OCI-LY7 (cell line): Measurements from ENCODE around the gene UBXN2A. TPM values are rescaled to one million over a fixed set of nuclear protein-coding genes. Genes with fewer than 3 reads are reported as not detected.

Experiments used
- BruUV-seq: library from RNA; stranded (reverse); fragments of 400-500 nt; replicated peaks from 2 replicates; lab custom pipeline; 2021; lab: Mats Ljungman, UMichigan
- CTCF ChIA-PET: fragments of 300-600 bp; sonication (Branson Sonifier 250); formaldehyde crosslinking; loops from one replicate; lab custom pipeline; 2022; ENCODE audit warnings: antibody characterized with exemption; ENCODE audit not compliant: unreplicated experiment; lab: Charles Lee
- POLR2A ChIA-PET: fragments of 300-600 bp; sonication (Branson Sonifier 250); formaldehyde crosslinking; loops from one replicate; lab custom pipeline; 2022; ENCODE audit warnings: antibody characterized with exemption; lab: Charles Lee
- DNase-seq: peaks from one replicate; pipeline ENCODE4 v3.0.0-alpha.2; 2015; ENCODE audit warnings: low spot score
- H2AFZ ChIP-seq: fragments of 200-600 bp; sonication (generic), shearing (Covaris generic); 2 replicates; pipeline ENCODE4 v1.6.1; 2014; ENCODE audit warnings: mild to moderate bottlenecking, antibody characterized with exemption, low read length, moderate library complexity
- H3K27ac ChIP-seq: fragments of 200-600 bp; sonication (generic); 2 replicates; pipeline ENCODE4 v1.5.1; 2014; ENCODE audit warnings: mixed run types, low read depth, mild to moderate bottlenecking, moderate library complexity, low read length, inconsistent platforms; ENCODE audit not compliant: poor library complexity, severe bottlenecking
- H3K36me3 ChIP-seq: fragments of 200-600 bp; sonication (generic); 2 replicates; pipeline ENCODE4 v1.6.1; 2014; ENCODE audit warnings: mild to moderate bottlenecking, antibody characterized with exemption, low read length, moderate library complexity, mixed read lengths; ENCODE audit not compliant: insufficient read depth
- H3K4me1 ChIP-seq: fragments of 200-600 bp; sonication (generic); 2 replicates; pipeline ENCODE4 v1.5.1; 2014; ENCODE audit warnings: mild to moderate bottlenecking, low read length; ENCODE audit not compliant: insufficient read depth, poor library complexity, severe bottlenecking
- H3K4me2 ChIP-seq: fragments of 200-600 bp; sonication (generic); 2 replicates; pipeline ENCODE4 v1.6.1; 2014; ENCODE audit warnings: mild to moderate bottlenecking, low read length
- H3K4me3 ChIP-seq: fragments of 200-600 bp; sonication (generic); 2 replicates; pipeline ENCODE4 v1.5.1; 2014; ENCODE audit warnings: mild to moderate bottlenecking, low read depth, low read length; ENCODE audit not compliant: poor library complexity, severe bottlenecking
- H3K79me2 ChIP-seq: fragments of 200-600 bp; sonication (generic); 2 replicates; pipeline ENCODE4 v1.6.1; 2016; ENCODE audit warnings: low read depth, mild to moderate bottlenecking, low read length, moderate library complexity, mixed read lengths; ENCODE audit not compliant: insufficient read depth
- H3K9me2 ChIP-seq: fragments of 200-600 bp; sonication (generic); 2 replicates; pipeline ENCODE4 v1.6.1; 2016; ENCODE audit warnings: mild to moderate bottlenecking, low read length, mixed read lengths; ENCODE audit not compliant: insufficient read depth
- H3K9me3 ChIP-seq: fragments of 200-600 bp; sonication (generic); 2 replicates; pipeline ENCODE4 v1.6.1; 2014; ENCODE audit warnings: mild to moderate bottlenecking, mixed run types, low read length, mixed read lengths
- H4K20me1 ChIP-seq: fragments of 200-600 bp; sonication (generic); 2 replicates; pipeline ENCODE4 v1.6.1; 2014; ENCODE audit warnings: mild to moderate bottlenecking, antibody characterized with exemption, low read length, moderate library complexity, mixed read lengths; ENCODE audit not compliant: insufficient read depth
- EZH2phosphoT487 ChIP-seq: fragments of 200-600 bp; sonication (generic); IDR thresholded peaks from 2 replicates; pipeline ENCODE4 v1.6.1; 2018; ENCODE audit warnings: low read depth, borderline replicate concordance, mild to moderate bottlenecking, mixed run types, antibody characterized with exemption, low read length, moderate library complexity, mixed read lengths
- intact Hi-C: fragments of 100-400 bp; cut with micrococcal nuclease; formaldehyde crosslinking; loops from one replicate; pipeline ENCODE4 v1.10.0; 2022; ENCODE audit not compliant: unreplicated experiment
- total RNA-seq, 2 experiments: library from RNA; depleted of rRNA in 1 of 2; stranded (reverse); fragments of >200 nt in 1 of 2; shearing (Covaris generic) in 1 of 2; gene quantifications; 2 replicates each; pipeline ENCODE4 v1.2.3, GENCODE V29; 2014 to 2022
- TF ChIP-seq, protein P1 (sequence below): fragments of 200-600 bp; sonication (generic); conservative IDR thresholded peaks from 2 replicates; pipeline ENCODE4 v1.5.1; 2014; ENCODE audit warnings: mild to moderate bottlenecking, antibody characterized with exemption, low read length, moderate library complexity, mixed read lengths

UBXN2A gene
- total RNA-seq, 2 experiments from 2014 or later = 10.0 to 15.4 TPM

GRCh38 chr2:23924589-23925359, 15.5 kb upstream of the UBXN2A start:
- Histone ChIP-seq H3K27ac (no peak overlapping the region), H3K4me3 (peak overlapping the region; percentile 89), H3K4me2 (peak overlapping the region; percentile 100), H3K79me2 (peaks cover 35% of the 10 kb centered on the region; the same call in 1 of the 2 replicates), H3K9me2 (no peaks in the 10 kb centered on the region), H3K4me1 (peaks cover 38% of the 10 kb centered on the region), H3K9me3 (no peaks in the 10 kb centered on the region), H3K36me3 (no peaks in the 10 kb centered on the region), H4K20me1 (peaks cover 7% of the 10 kb centered on the region; the same call in 1 of the 2 replicates), H2AFZ (no peak overlapping the region)
- intact Hi-C loops = loop anchor here (5.0 kb wide), 2 partner anchors 123 to 138 kb away; partner anchors contain the start of genes FKBP1B and WDCP
- BruUV-seq = TSS peak; percentile 55
- TF ChIP-seq, protein P1, sequence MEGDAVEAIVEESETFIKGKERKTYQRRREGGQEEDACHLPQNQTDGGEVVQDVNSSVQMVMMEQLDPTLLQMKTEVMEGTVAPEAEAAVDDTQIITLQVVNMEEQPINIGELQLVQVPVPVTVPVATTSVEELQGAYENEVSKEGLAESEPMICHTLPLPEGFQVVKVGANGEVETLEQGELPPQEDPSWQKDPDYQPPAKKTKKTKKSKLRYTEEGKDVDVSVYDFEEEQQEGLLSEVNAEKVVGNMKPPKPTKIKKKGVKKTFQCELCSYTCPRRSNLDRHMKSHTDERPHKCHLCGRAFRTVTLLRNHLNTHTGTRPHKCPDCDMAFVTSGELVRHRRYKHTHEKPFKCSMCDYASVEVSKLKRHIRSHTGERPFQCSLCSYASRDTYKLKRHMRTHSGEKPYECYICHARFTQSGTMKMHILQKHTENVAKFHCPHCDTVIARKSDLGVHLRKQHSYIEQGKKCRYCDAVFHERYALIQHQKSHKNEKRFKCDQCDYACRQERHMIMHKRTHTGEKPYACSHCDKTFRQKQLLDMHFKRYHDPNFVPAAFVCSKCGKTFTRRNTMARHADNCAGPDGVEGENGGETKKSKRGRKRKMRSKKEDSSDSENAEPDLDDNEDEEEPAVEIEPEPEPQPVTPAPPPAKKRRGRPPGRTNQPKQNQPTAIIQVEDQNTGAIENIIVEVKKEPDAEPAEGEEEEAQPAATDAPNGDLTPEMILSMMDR = no peak
- no peak for TF ChIP-seq EZH2phosphoT487
- DNase-seq = no peak
- ChIA-PET POLR2A (interaction anchor here (0.6 to 5.2 kb wide), 15 partner anchors 14 to 154 kb away, joined by 3 to 50 read pairs (median 3); partner anchors contain the start of genes SF3B6, UBXN2A and WDCP), CTCF (interaction anchor here (0.7 to 1.3 kb wide), 2 partner anchors 32 to 160 kb away, joined by 3 to 4 read pairs; partner anchors contain the start of gene TP53I3)

DNA sequence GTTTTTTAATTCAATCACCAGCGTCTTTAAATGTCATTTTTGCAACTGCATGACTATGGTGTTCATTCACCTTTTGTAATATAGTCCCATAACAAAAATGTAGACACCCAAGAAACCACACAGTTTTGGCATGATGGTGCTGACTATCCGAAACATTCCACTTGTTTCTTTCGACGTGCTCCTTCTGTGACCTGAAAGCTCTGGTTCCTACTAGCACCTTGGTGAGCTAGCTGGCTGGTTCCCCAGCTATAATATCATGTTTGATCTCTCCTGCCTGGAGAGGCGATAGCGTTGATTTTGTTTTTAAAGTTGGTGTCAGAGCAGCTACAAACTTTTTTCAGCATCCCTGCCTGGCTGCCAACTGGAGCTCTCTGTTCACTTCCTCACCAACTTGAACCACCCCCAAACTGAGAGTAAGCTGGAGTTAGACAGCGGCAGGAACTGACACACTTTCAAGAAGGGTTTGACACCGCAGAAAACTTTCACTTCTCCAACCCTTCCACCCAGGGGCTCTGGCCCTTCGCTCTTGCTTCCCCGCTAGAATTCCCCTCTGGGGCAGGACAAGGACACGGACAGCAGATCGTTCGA, 14.5 kb upstream of the UBXN2A start:
- ChIA-PET POLR2A (interaction anchor here (0.5 to 5.2 kb wide), 18 partner anchors 11 to 158 kb away, joined by 3 to 50 read pairs (median 3); partner anchors contain the start of genes SF3B6, TP53I3, UBXN2A and WDCP), CTCF (interaction anchor here (0.9 to 2.1 kb wide), 4 partner anchors 33 to 150 kb away, joined by 3 to 11 read pairs (median 4); partner anchors contain the start of genes SF3B6 and WDCP)
- Histone ChIP-seq H3K4me1 (peaks cover 38% of the 10 kb centered on the region), H3K27ac (peak overlapping the region; percentile 76), H3K79me2 (peaks cover 35% of the 10 kb centered on the region; the same call in 1 of the 2 replicates), H3K4me2 (peak overlapping the region; percentile 100), H4K20me1 (peaks cover 7% of the 10 kb centered on the region; the same call in 1 of the 2 replicates), H3K4me3 (peak overlapping the region; percentile 89), H2AFZ (peak overlapping the region; percentile 86; the same call in 1 of the 2 replicates), H3K9me2 (no peaks in the 10 kb centered on the region), H3K36me3 (no peaks in the 10 kb centered on the region), H3K9me3 (no peaks in the 10 kb centered on the region)
- BruUV-seq = no TSS peak
- TF ChIP-seq EZH2phosphoT487 = no peak
- TF ChIP-seq, protein P1 = no peak
- peak; percentile 86 for DNase-seq
- intact Hi-C loops = loop anchor here (1.0 to 5.0 kb wide), 7 partner anchors 63 to 435 kb away; partner anchors contain the start of genes FKBP1B, ITSN2, SF3B6 and TP53I3
